GM12878 (cell line): ENCODE measurements around the gene MESD.

Source experiments
- EZH2 ChIP-seq: IDR thresholded peaks from 2 replicates; pipeline ENCODE4 v1.6.1; 2012; ENCODE audit warnings: low read depth, mild to moderate bottlenecking, control low read depth, inconsistent platforms, low read length, borderline replicate concordance; ENCODE audit not compliant: control insufficient read depth
- ZSCAN29 ChIP-seq: fragments of 450-650 bp; IDR thresholded peaks from 2 replicates; pipeline ENCODE4 v1.6.1; 2017; ENCODE audit warnings: mild to moderate bottlenecking, moderate library complexity
- TF ChIP-seq, protein P1 (sequence below), 3 experiments: IDR thresholded peaks in 2 of 3; conservative IDR thresholded peaks in 1 of 3; 2 replicates each; pipeline ENCODE4 v1.5.1; 2011; ENCODE audit warnings: low read depth in 3 of 3, low read length in 3 of 3, mild to moderate bottlenecking in 3 of 3, control low read depth in 2 of 3, moderate library complexity in 2 of 3, inconsistent platforms in 1 of 3, mixed read lengths in 1 of 3; ENCODE audit not compliant: control insufficient read depth in 2 of 3, insufficient read depth in 1 of 3; ENCODE audit errors: extremely low read depth in 1 of 3

DNA sequence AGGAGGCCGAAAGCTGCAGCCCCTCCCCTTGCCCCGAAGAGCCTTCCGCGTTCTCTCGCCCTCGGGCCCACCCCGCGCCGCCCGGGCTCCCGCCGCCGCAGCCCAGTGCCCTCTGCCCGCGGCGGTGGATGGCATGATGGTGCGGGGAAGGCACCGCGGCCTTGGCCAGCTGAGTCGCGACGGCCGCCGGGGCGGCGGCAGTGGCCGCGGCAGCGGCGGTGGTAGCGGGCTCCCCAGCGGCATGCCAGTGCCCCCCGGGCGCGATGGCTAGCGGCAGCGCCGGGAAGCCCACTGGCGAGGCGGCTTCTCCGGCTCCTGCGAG is 12.4 kb upstream of the MESD start:
- TF ChIP-seq EZH2, result no peak
- TF ChIP-seq, protein P1, sequence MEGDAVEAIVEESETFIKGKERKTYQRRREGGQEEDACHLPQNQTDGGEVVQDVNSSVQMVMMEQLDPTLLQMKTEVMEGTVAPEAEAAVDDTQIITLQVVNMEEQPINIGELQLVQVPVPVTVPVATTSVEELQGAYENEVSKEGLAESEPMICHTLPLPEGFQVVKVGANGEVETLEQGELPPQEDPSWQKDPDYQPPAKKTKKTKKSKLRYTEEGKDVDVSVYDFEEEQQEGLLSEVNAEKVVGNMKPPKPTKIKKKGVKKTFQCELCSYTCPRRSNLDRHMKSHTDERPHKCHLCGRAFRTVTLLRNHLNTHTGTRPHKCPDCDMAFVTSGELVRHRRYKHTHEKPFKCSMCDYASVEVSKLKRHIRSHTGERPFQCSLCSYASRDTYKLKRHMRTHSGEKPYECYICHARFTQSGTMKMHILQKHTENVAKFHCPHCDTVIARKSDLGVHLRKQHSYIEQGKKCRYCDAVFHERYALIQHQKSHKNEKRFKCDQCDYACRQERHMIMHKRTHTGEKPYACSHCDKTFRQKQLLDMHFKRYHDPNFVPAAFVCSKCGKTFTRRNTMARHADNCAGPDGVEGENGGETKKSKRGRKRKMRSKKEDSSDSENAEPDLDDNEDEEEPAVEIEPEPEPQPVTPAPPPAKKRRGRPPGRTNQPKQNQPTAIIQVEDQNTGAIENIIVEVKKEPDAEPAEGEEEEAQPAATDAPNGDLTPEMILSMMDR (IDR thresholded peaks at IDR 0.05 in 2 of 3, conservative IDR thresholded peaks at IDR 0.05 in 1 of 3; ENCODE audit: control insufficient read depth in 2 of 3, extremely low read depth in 1 of 3, insufficient read depth in 1 of 3, low read depth in 3 of 3, low read length in 3 of 3), result no peak
- no peak for TF ChIP-seq ZSCAN29
